Lower leg skin (tissue), 4 donors: ENCODE data around the gene SYT5. TPM values are rescaled to one million over a fixed set of nuclear protein-coding genes. Genes with fewer than 3 reads are reported as not detected.
"Not testable (repeated sequence)": the region's sequence is repeated elsewhere in the genome, so short reads cannot be mapped to it uniquely, and the experiment has no call there.

Source experiments
- DNase-seq, 2 donors: peaks; one replicate each; pipeline ENCODE4 v3.0.0-alpha.2; 2019; ENCODE audit warnings: low spot score in 2 of 2
- H3K4me3 ChIP-seq: fragments of 200-600 bp; sonication (generic); 2 replicates; pipeline ENCODE4 v1.5.1; 2017; ENCODE audit warnings: mild to moderate bottlenecking, low read depth; ENCODE audit not compliant: poor library complexity, severe bottlenecking
- CTCF ChIP-seq, 3 donors: fragments of 450-650 bp; IDR thresholded peaks; one replicate each; pipeline ENCODE4 v1.5.1; 2016; ENCODE audit warnings: antibody characterized with exemption in 3 of 3, mild to moderate bottlenecking in 3 of 3, moderate library complexity in 2 of 3
- POLR2A ChIP-seq, 2 donors: fragments of 450-650 bp; IDR thresholded peaks; one replicate each; pipeline ENCODE4 v1.6.1; 2016 to 2017; ENCODE audit warnings: antibody characterized with exemption in 2 of 2, mild to moderate bottlenecking in 1 of 2, moderate library complexity in 1 of 2
- WGBS, 2 donors: methylation state at CpG; one replicate each; pipeline ENCODE4 v1.1.5; 2018; 5-methylcytosine and 5-hydroxymethylcytosine counted together
- intact Hi-C: fragments of 100-400 bp; cut with DNase I; formaldehyde crosslinking; loops from one replicate; pipeline ENCODE4 v1.15.0; 2023; ENCODE audit warnings: low total_unique reads
- total RNA-seq, 4 donors: library from RNA; depleted of rRNA; stranded (reverse); fragments of >200 nt; gene quantifications; one replicate each; pipeline ENCODE4 v1.1.0, GENCODE V29; 2016

Gene SYT5
- total RNA-seq, 4 donors from 2014 or later, result 0.10 to 0.65 (median 0.26) TPM; not detected in 1

DNA sequence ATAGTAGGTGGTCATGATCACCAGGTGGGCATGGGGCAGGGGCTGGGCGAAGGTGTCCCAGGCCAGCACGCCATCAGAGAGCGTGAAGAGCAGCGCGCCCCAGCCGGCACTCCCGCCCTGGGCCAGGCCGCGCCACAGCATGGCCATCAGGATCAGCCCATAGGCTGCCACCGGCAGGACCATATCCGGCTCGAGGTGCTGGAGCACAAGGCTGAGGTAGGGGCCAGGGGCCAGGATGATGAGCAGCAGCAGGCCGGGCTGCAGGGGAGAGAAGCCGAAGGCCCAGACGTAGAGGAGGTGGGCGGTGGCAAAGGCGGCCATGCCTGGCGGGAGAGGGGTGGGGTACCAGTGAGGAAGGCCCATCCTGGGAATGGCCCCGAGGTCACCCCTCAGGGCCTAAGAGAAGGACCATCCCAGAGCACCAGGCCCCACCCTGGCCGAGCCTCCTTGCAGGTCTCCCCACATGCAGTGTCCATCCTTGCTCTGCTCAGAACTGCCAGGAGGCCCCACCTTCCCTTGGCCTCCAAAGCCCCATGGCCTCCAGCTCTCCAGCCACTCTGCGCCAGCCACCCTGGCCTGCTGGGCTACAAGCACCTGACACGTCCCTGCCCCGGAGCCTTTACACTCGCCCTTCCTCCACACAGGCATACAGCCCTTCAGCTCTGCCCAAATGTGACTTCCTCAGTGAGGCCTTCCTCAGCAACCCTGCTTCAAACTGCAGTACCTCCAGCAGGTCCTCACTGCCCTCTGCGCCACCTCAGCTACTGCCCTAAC lies 47.3 kb upstream of the SYT5 start:
- intact Hi-C loops, result no loop called here
- TF ChIP-seq POLR2A (IDR thresholded peaks at IDR 0.05), result no peak
- TF ChIP-seq CTCF (IDR thresholded peaks at IDR 0.05), result no peak
- no peak overlapping the region for H3K4me3 ChIP-seq
- 83 to 87% methylated on average over 22 to 25 of the region's 25 CpGs for WGBS, 2 donors
- DNase-seq, result no peak

DNA sequence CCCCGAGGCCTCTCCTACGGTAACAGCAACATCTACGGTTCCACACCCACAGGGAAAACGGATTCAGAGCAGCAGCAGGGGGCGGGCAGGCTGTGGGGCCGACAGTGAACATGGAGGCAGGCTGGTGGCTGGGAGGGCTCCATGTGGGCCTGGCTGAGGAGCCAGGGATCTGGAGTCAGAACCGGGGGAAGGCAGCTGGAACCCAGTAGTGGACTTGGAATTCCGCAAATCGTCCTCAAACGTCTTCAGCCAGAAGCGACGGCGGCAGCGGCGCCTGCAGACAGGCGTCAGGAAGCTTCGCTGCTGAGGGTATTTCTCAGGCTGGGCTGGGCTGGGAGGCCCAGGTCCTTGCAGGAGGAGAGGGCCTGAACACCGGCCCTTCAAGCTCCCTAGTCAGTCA lies 46.7 kb upstream of the SYT5 start:
- intact Hi-C loops, result no loop called here
- no peak overlapping the region for H3K4me3 ChIP-seq
- TF ChIP-seq CTCF (IDR thresholded peaks at IDR 0.05) (no peak), POLR2A (IDR thresholded peaks at IDR 0.05) (no peak)
- no peak for DNase-seq
- WGBS, 2 donors, result 74 to 79% methylated on average over 17 to 18 of the region's 18 CpGs

- TF ChIP-seq POLR2A (IDR thresholded peaks at IDR 0.05), result no peak
- no peak for TF ChIP-seq CTCF (IDR thresholded peaks at IDR 0.05)
- no peak for DNase-seq
- WGBS, 2 donors, result 75 to 86% methylated on average over 9 of the region's 9 CpGs
These were observed 46.2 kb upstream of the SYT5 start for GRCh38 chr19:55226273-55226672.

DNA sequence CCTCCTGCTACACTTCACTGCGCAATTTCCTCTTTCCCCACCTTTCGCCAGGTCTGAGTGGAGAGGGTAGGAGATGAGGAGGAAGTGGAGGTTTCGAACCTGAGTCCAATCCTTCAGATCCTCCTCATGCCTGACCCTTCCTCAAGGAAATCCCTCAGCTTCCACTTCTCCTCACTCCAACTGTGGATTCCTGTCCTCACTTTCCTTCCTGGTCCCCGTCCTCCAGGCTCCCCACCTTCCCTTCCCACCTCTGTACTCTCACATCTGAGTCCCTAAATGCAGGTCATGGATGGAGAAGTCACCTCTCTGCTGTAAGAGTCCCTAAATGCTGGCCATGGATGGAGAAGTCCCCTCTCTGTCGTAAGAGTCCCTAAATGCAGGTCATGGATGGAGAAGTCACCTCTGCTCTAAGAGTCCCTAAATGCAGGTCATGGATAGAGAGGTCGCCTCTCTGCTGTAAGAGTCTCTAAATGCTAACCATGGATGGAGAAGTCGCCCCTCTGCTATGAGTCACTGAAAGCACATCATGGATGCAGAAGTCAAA lies 45.4 kb upstream of the SYT5 start:
- intact Hi-C loops, result no loop called here
- TF ChIP-seq CTCF (IDR thresholded peaks at IDR 0.05), result no peak
- DNase-seq, result no peak
- WGBS, 2 donors, result 88 to 90% methylated on average over 7 of the region's 7 CpGs
- H3K4me3 ChIP-seq, result no peak overlapping the region

More at GRCh38 chr19:55226273-55226672, 46.2 kb upstream of the SYT5 start:
- intact Hi-C loops, result no loop called here
- H3K4me3 ChIP-seq, result no peak overlapping the region

DNA sequence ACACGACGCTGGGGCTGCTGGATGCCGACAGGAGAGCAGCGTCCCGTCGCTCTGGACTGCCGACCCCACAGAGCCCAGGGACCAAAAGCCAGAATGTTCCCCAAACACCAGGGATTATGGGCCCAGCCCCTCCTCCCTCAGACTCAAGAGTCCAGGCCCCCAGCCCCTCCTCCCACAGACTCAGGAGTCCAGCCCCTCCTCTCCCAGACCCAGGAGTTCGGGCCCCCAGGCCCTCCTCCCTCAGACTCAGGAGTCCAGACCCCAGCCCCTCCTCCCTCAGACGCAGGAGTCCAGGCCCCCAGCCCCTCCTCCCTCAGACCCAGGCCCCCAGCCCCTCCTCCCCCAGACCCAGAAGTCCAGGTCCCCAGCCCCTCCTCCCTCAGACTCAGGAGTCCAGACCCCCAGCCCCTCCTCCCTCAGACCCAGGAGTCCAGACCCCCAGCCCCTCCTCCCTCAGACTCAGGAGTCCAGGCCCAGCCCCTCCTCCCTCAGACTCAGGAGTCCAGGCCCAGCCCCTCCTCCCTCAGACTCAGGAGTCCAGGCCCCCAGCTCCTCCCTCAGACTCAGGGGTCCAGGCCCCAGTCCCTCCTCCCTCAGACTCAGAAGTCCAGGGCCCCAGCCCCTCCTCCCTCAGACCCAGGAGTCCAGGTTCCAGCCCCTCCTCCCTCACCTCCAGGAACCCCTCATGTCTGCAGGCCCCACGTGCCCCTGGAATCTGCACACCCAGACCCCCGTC lies 44.8 kb upstream of the SYT5 start:
- intact Hi-C loops, DNase-seq, H3K4me3 ChIP-seq: not testable (repeated sequence)
- 55 to 65% methylated on average over 10 to 11 of the region's 11 CpGs for WGBS, 2 donors

GRCh38 chr19:55224038-55224665 lies 44.1 kb upstream of the SYT5 start:
- no peak for DNase-seq
- no peak overlapping the region for H3K4me3 ChIP-seq
- intact Hi-C loops, result no loop called here
- TF ChIP-seq CTCF (IDR thresholded peaks at IDR 0.05) (no peak), POLR2A (IDR thresholded peaks at IDR 0.05) (no peak)
- WGBS, 2 donors, result 77 to 80% methylated on average over 21 to 25 of the region's 26 CpGs
